GM06990 (cell line): ENCODE data around the gene BIN2.

ENCODE experiments used
- DNase-seq: peaks from one replicate; pipeline ENCODE4 v3.0.0-alpha.2; 2011; ENCODE audit not compliant: insufficient read length; ENCODE audit errors: extremely low read depth
- H3K27me3 ChIP-seq: replicated peaks from 2 replicates; pipeline ENCODE4 v1.6.0; 2011; ENCODE audit warnings: low read length; ENCODE audit not compliant: control insufficient read depth, insufficient read depth
- H3K36me3 ChIP-seq: 2 replicates; pipeline ENCODE4 v1.5.1; 2011; ENCODE audit warnings: low read length; ENCODE audit not compliant: control insufficient read depth, insufficient read depth
- H3K4me3 ChIP-seq: replicated peaks from 2 replicates; pipeline ENCODE4 v1.5.1; 2011; ENCODE audit warnings: low read depth, mild to moderate bottlenecking, control low read depth, low read length
- TF ChIP-seq, protein P1 (sequence below): IDR thresholded peaks from 2 replicates; pipeline ENCODE4 v1.5.1; 2011; ENCODE audit warnings: low read length, control low read depth, mild to moderate bottlenecking, inconsistent platforms; ENCODE audit not compliant: insufficient read depth, poor library complexity, severe bottlenecking

BIN2 gene

DNA sequence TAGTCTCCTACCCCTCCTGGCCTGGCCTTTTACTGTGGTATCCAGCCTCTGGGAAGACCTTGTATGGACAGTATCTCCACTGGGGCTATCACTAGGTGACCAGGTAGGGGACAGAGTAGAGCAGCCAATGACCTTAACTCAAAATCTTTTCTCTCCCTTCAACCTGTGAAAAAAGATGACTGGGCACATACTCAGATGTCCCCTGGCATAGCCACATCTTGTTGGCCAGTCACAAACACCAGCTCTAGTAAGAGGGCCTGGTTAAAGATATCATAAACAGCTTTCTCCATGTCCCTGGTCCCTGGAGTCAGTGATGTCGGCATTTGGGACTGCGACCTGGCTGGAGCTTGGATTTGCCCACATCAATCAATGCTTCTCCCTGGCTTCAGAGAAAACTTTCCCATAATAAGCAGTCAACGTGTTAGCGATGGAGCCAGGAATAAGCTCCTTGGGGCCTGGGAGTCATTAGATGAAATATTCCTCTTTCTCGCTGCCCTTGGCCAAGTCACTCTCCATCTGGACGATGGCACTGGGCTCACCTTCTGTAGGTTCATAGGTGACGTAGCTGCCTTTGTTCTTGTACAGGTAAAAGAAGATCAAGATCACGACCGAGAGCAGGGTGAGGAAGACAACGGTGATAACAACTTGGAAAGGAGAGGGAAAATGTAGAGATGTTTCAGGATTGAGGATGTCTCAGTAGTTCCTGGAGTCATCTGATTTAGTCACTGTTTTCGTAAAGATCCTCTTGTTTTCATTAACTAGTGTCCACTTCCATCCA is 78.3 kb downstream of the BIN2 start:
- peaks cover 9% of the 10 kb centered on the region for H3K36me3 ChIP-seq

DNA sequence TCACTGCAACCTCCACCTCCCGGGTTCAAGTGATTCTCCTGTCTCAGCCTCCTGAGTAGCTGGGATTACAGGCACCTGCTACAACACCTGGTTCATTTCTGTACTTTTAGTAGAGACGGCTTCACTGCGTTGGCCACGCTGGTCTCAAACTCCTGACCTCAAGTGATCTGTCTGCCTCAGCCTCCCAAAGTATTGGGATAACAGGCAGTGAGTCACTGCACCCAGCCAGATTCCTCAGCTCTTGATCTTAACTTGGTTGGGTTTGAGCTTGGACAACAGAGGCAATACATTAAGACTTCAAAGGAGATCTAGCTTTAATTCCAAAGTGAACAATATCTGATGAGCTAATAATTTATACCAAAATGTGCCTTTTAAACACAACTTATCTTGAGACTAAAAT is 79.7 kb downstream of the BIN2 start:
- TF ChIP-seq, protein P1, sequence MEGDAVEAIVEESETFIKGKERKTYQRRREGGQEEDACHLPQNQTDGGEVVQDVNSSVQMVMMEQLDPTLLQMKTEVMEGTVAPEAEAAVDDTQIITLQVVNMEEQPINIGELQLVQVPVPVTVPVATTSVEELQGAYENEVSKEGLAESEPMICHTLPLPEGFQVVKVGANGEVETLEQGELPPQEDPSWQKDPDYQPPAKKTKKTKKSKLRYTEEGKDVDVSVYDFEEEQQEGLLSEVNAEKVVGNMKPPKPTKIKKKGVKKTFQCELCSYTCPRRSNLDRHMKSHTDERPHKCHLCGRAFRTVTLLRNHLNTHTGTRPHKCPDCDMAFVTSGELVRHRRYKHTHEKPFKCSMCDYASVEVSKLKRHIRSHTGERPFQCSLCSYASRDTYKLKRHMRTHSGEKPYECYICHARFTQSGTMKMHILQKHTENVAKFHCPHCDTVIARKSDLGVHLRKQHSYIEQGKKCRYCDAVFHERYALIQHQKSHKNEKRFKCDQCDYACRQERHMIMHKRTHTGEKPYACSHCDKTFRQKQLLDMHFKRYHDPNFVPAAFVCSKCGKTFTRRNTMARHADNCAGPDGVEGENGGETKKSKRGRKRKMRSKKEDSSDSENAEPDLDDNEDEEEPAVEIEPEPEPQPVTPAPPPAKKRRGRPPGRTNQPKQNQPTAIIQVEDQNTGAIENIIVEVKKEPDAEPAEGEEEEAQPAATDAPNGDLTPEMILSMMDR = no peak
- Histone ChIP-seq H3K36me3 (peaks cover 11% of the 10 kb centered on the region), H3K4me3 (no peak overlapping the region), H3K27me3 (no peaks in the 10 kb centered on the region)
- DNase-seq = no peak

More for the DNA sequence above, 78.3 kb downstream of the BIN2 start:
- Histone ChIP-seq H3K27me3 (no peaks in the 10 kb centered on the region), H3K4me3 (no peak overlapping the region)
- no peak for DNase-seq
- TF ChIP-seq, protein P1 = no peak

DNA sequence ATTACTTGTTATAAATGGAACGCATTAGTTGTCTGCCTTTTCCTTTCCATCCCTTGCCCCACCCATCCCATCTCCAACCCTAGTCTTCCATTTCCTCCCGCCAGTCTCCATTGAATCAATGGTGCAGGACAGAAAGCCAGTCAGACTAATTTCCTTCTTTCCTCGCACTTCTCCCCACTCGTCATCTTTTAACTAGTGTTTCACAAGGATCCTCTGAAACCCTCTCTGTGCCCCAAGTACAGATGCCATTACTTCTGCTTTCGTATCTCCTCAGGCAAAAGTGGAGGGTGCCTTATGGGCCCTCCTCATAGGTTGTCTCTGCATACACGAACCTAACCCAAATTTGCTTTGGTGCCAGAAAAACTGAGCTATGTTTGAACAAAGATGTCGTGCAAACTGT is 81.1 kb downstream of the BIN2 start:
- no peak for DNase-seq

DNA sequence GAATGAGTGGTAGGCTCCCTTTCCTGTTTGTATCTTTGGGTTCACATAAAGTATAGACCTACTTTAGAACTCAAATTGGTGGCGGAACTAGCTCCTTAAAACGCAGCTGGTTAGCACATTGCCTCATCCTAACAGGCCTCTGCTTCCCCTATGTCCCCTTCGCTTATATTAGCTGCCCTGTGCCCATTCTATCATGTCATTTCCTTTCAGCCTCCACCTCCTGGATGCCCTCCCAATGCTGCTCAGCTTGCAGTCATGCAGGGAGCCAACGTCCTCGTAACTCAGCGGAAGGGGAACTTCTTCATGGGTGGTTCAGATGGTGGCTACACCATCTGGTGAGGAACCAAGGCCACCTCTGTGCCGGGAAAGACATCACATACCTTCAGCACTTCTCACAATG is 81.9 kb downstream of the BIN2 start:
- no peak for DNase-seq
- TF ChIP-seq, protein P1 = no peak
- Histone ChIP-seq H3K4me3 (no peak overlapping the region), H3K27me3 (no peaks in the 10 kb centered on the region), H3K36me3 (peaks cover 11% of the 10 kb centered on the region)

More for the DNA sequence above, 81.1 kb downstream of the BIN2 start:
- TF ChIP-seq, protein P1 = no peak
- Histone ChIP-seq H3K27me3 (no peaks in the 10 kb centered on the region), H3K36me3 (peaks cover 11% of the 10 kb centered on the region), H3K4me3 (no peak overlapping the region)

DNA sequence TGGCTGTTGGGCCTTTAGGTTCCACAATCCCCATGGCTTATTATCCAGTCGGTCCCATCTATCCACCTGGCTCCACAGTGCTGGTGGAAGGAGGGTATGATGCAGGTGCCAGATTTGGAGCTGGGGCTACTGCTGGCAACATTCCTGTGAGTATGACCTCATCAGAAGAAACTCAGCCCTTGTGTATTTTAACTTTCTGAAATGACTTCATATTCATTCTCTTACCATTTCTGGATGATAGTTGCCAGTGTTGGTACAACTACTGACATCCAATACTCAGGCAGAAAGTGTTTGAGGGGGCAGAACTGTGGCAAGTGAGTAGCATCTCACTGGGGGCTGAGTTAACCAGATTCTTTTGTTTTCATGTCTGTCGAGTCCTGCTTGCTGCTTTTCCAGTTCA is 83.0 kb downstream of the BIN2 start:
- DNase-seq = no peak
- H3K36me3 ChIP-seq = peaks cover 11% of the 10 kb centered on the region
- TF ChIP-seq, protein P1 = no peak
- H3K4me3 ChIP-seq = no peak overlapping the region
- H3K27me3 ChIP-seq = no peaks in the 10 kb centered on the region
